Neural progenitor cell (in vitro differentiated cells): ENCODE data around the gene NPY2R.

Experiments used
- CTCF ChIP-seq: fragments of 200-600 bp; sonication (generic); IDR thresholded peaks from 2 replicates; pipeline ENCODE4 v1.5.1; 2017; ENCODE audit warnings: antibody characterized with exemption, mild to moderate bottlenecking
- EZH2 ChIP-seq: fragments of 200-600 bp; sonication (generic); IDR thresholded peaks from 2 replicates; pipeline ENCODE4 v1.6.1; 2017; ENCODE audit warnings: antibody characterized with exemption, mild to moderate bottlenecking, moderate library complexity
- EZH2phosphoT487 ChIP-seq: fragments of 200-600 bp; sonication (generic); IDR thresholded peaks from 2 replicates; pipeline ENCODE4 v1.6.1; 2017; ENCODE audit warnings: antibody characterized with exemption

GRCh38 chr4:155241225-155241624 lies 32.8 kb downstream of the NPY2R start:
- TF ChIP-seq EZH2 (no peak), CTCF (no peak), EZH2phosphoT487 (no peak)
